HL-60 (cell line): ENCODE measurements around the gene RAB39B.

Experiments
- DNase-seq, 2 experiments: peaks; one replicate each; pipeline ENCODE4 v3.0.0-alpha.2; 2010 to 2020; ENCODE audit warnings: low read depth in 1 of 2, low spot score in 1 of 2
- H3K27ac ChIP-seq: fragments of 250-450 bp; sonication (Bioruptor Pico); replicated peaks from 2 replicates; pipeline ENCODE4 v1.5.1; 2020; ENCODE audit warnings: mild to moderate bottlenecking, moderate library complexity
- H3K27me3 ChIP-seq: fragments of 250-450 bp; sonication (Bioruptor Pico); 2 replicates; pipeline ENCODE4 v1.5.1; 2021; ENCODE audit warnings: mild to moderate bottlenecking, moderate library complexity; ENCODE audit not compliant: insufficient read depth, poor library complexity, severe bottlenecking
- H3K4me3 ChIP-seq: replicated peaks from 2 replicates; pipeline ENCODE4 v1.5.1; 2011; ENCODE audit warnings: mild to moderate bottlenecking, control low read depth, low read length; ENCODE audit not compliant: insufficient read depth
- CTCF ChIP-seq: IDR thresholded peaks from one replicate; pipeline ENCODE4 v1.5.1; 2011; ENCODE audit warnings: low read length, control low read depth, inconsistent platforms; ENCODE audit not compliant: insufficient read depth
- GABPA ChIP-seq: IDR thresholded peaks from 2 replicates; pipeline ENCODE4 v1.6.1; 2012; ENCODE audit warnings: low read depth
- POLR2AphosphoS5 ChIP-seq: IDR thresholded peaks from 2 replicates; pipeline ENCODE4 v1.6.1; 2012; ENCODE audit warnings: low read depth
- REST ChIP-seq: IDR thresholded peaks from 2 replicates; pipeline ENCODE4 v1.6.1; 2012; ENCODE audit warnings: low read depth; ENCODE audit not compliant: insufficient replicate concordance
- SPI1 ChIP-seq: IDR thresholded peaks from 2 replicates; pipeline ENCODE4 v1.6.1; 2012; ENCODE audit warnings: low read depth, mild to moderate bottlenecking, borderline replicate concordance

RAB39B gene

DNA sequence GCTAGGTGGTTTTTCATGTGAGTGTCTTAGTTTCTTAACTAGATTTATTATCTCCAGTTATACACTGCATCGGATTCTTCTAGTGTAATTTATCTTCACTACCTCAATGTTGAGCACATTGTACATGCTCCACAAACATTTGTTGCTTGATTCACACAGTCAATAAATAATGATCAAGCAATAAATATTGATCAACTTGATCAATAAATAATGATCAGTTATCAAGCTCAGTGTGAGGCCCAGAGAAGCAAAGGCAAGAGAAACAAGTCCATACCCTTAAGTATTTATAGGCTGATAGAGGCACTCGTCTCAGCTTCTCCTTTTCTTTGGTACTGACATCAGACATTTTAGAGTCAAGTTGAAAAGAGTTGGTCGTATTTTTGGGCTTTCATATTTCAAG lies 53.1 kb downstream of the RAB39B start:
- DNase-seq, result no peak
- TF ChIP-seq CTCF (no peak), GABPA (no peak), REST (no peak), POLR2AphosphoS5 (no peak), SPI1 (no peak)
- Histone ChIP-seq H3K27me3 (no peaks in the 10 kb centered on the region), H3K27ac (no peak overlapping the region), H3K4me3 (no peak overlapping the region)
